Spinal cord (tissue), 10 donors: ENCODE measurements around the gene ABHD16A. TPM values are rescaled to one million over a fixed set of nuclear protein-coding genes. Genes with fewer than 3 reads are reported as not detected.

ENCODE experiments used
- DNase-seq, 6 donors: peaks; one replicate each; pipeline versions ENCODE4 v3.0.0 to v3.0.0-alpha.2; 2013 to 2015; ENCODE audit warnings: low spot score in 6 of 6, low read depth in 4 of 6
- H3K27ac ChIP-seq: one replicate; pipeline ENCODE4 v1.5.1; 2013; ENCODE audit warnings: low read depth, low read length, control low read depth
- H3K27me3 ChIP-seq: one replicate; pipeline ENCODE4 v1.6.1; 2013; ENCODE audit warnings: low read length; ENCODE audit not compliant: control insufficient read depth, insufficient read depth
- H3K36me3 ChIP-seq: one replicate; pipeline ENCODE4 v1.6.1; 2013; ENCODE audit warnings: low read length; ENCODE audit not compliant: control insufficient read depth, insufficient read depth
- H3K4me1 ChIP-seq: one replicate; pipeline ENCODE4 v1.6.1; 2013; ENCODE audit warnings: low read length; ENCODE audit not compliant: control insufficient read depth, insufficient read depth
- H3K4me3 ChIP-seq: one replicate; pipeline ENCODE4 v1.5.1; 2013; ENCODE audit warnings: low read depth, low read length, control low read depth
- H3K9me3 ChIP-seq: one replicate; pipeline ENCODE4 v1.6.1; 2013; ENCODE audit warnings: low read length; ENCODE audit not compliant: control insufficient read depth, insufficient read depth
- WGBS: methylation state at CpG from one replicate; pipeline ENCODE4 v1.1.5; 2013; ENCODE audit warnings: missing lambda C conversion rate; ENCODE audit not compliant: insufficient coverage; 5-methylcytosine and 5-hydroxymethylcytosine counted together
- polyA plus RNA-seq, 2 donors: library from polyadenylated mRNA; unstranded; fragments of 120-200 nt; gene quantifications; one replicate each; pipeline ENCODE4 v1.2.1, GENCODE V29; 2013; ENCODE audit not compliant: insufficient read length in 2 of 2
- total RNA-seq, 2 donors: library from RNA; depleted of rRNA in 1 of 2; stranded (reverse); fragments of 120-200 nt in 1 of 2; fragments of >200 nt in 1 of 2; gene quantifications; one replicate each; pipeline versions ENCODE4 v1.2.3 to v1.2.4, GENCODE V29; 2013 to 2014
- donor health status: healthy.

Gene ABHD16A
- total and polyA plus RNA-seq, 4 donors: 51.8 to 85.8 (median 77.8) TPM

- H3K27me3 ChIP-seq: peaks cover 2% of the 10 kb centered on the region
- peaks cover 25% of the 10 kb centered on the region for H3K36me3 ChIP-seq
- H3K4me1 ChIP-seq: peaks cover 47% of the 10 kb centered on the region
- DNase-seq: no peak
- H3K4me3 ChIP-seq: no peak overlapping the region
- no peak overlapping the region for H3K27ac ChIP-seq
- no CpG with 5 or more reads among the region's 3 CpGs for WGBS
- no peaks in the 10 kb centered on the region for H3K9me3 ChIP-seq
Observed at GRCh38 chr6:31732029-31732428, 28.9 kb upstream of the ABHD16A start.

- DNase-seq: no peak
- no peaks in the 10 kb centered on the region for H3K9me3 ChIP-seq
- peak overlapping the region; percentile 99 for H3K27ac ChIP-seq
- peaks cover 43% of the 10 kb centered on the region for H3K4me1 ChIP-seq
- 93% methylated on average over 3 of the region's 11 CpGs for WGBS
- H3K27me3 ChIP-seq: peaks cover 2% of the 10 kb centered on the region
- H3K4me3 ChIP-seq: peak overlapping the region; percentile 99
- peaks cover 37% of the 10 kb centered on the region for H3K36me3 ChIP-seq
Observed at GRCh38 chr6:31730631-31731086, 27.5 kb upstream of the ABHD16A start.

- peaks cover 40% of the 10 kb centered on the region for H3K4me1 ChIP-seq
- DNase-seq: peak in 5 of 6 donors; percentile 73 to 97 (median 83)
- peak overlapping the region; percentile 99 for H3K4me3 ChIP-seq
- peaks cover 42% of the 10 kb centered on the region for H3K36me3 ChIP-seq
- H3K27ac ChIP-seq: peak overlapping the region; percentile 99
- no peaks in the 10 kb centered on the region for H3K9me3 ChIP-seq
- WGBS: under 1% methylated on average over 37 of the region's 46 CpGs
- no peaks in the 10 kb centered on the region for H3K27me3 ChIP-seq
Observed at GRCh38 chr6:31729979-31730630, 27.0 kb upstream of the ABHD16A start.

- Histone ChIP-seq H3K27ac (peak overlapping the region; percentile 99), H3K4me3 (peak overlapping the region; percentile 99), H3K9me3 (no peaks in the 10 kb centered on the region), H3K27me3 (no peaks in the 10 kb centered on the region), H3K36me3 (peaks cover 47% of the 10 kb centered on the region), H3K4me1 (peaks cover 34% of the 10 kb centered on the region)
- WGBS: 0% methylated on average over 26 of the region's 29 CpGs
- DNase-seq: peak; percentile 78 to 97 (median 87)
Observed at GRCh38 chr6:31729515-31729978, 26.4 kb upstream of the ABHD16A start.

- Histone ChIP-seq H3K9me3 (no peaks in the 10 kb centered on the region), H3K27ac (peak within 1 kb of the TSS; percentile 99), H3K36me3 (peaks cover 53% of the 10 kb centered on the region), H3K27me3 (no peaks in the 10 kb centered on the region), H3K4me1 (peaks cover 28% of the 10 kb centered on the region), H3K4me3 (peak within 1 kb of the TSS; percentile 99)
- WGBS: 6% methylated on average over 30 of the region's 36 CpGs
- peak in 1 of 6 donors; percentile 24 for DNase-seq
Observed at GRCh38 chr6:31728767-31729514, 25.8 kb upstream of the ABHD16A start, which contains the start of gene DDAH2. Gene DDAH2, minus strand, starts transcription at chr6:31729299. Its CDS starts 138 bp downstream, at chr6:31729161.

GRCh38 chr6:31727717-31728671 lies 24.9 kb upstream of the ABHD16A start:
- Histone ChIP-seq H3K36me3 (peaks cover 58% of the 10 kb centered on the region), H3K27ac (peak overlapping the region; percentile 99), H3K9me3 (no peaks in the 10 kb centered on the region), H3K4me1 (peaks cover 28% of the 10 kb centered on the region), H3K4me3 (peak overlapping the region; percentile 99), H3K27me3 (no peaks in the 10 kb centered on the region)
- 62% methylated on average over 34 of the region's 41 CpGs for WGBS
- DNase-seq: no peak

- Histone ChIP-seq H3K4me1 (peaks cover 28% of the 10 kb centered on the region), H3K27ac (peak overlapping the region; percentile 36), H3K36me3 (peaks cover 55% of the 10 kb centered on the region), H3K27me3 (no peaks in the 10 kb centered on the region), H3K4me3 (no peak overlapping the region), H3K9me3 (no peaks in the 10 kb centered on the region)
- 87% methylated on average over 6 of the region's 7 CpGs for WGBS
- no peak for DNase-seq
Observed at GRCh38 chr6:31727034-31727716, 24.1 kb upstream of the ABHD16A start.

- 85% methylated on average over 6 of the region's 12 CpGs for WGBS
- no peak overlapping the region for H3K27ac ChIP-seq
Observed at GRCh38 chr6:31725502-31726350, 22.6 kb upstream of the ABHD16A start.

More at GRCh38 chr6:31725502-31726350, 22.6 kb upstream of the ABHD16A start:
- no peak for DNase-seq
- H3K36me3 ChIP-seq: peaks cover 55% of the 10 kb centered on the region
- no peaks in the 10 kb centered on the region for H3K9me3 ChIP-seq
- H3K4me1 ChIP-seq: peaks cover 27% of the 10 kb centered on the region
- no peak overlapping the region for H3K4me3 ChIP-seq
- H3K27me3 ChIP-seq: no peaks in the 10 kb centered on the region
